ENCODE measurements around the gene RNF41.
"Not testable (repeated sequence)": the region's sequence is repeated elsewhere in the genome, so short reads cannot be mapped to it uniquely, and the experiment has no call there.

Gene RNF41

GRCh38 chr12:56221757-56222530 lies at the start of gene RNF41:
RNF41 (minus strand) TSS chr12:56221922; CDS start chr12:56214047, 7,875 bp downstream.
- DNase-seq = peak; percentile 91

GRCh38 chr12:56271031-56271430 lies 49.3 kb upstream of the RNF41 start:
- DNase-seq = no peak

GRCh38 chr12:56267443-56268071 lies 45.8 kb upstream of the RNF41 start:
- DNase-seq = no peak

GRCh38 chr12:56266693-56267442 lies 45.1 kb upstream of the RNF41 start, which contains the start of gene COQ10A:
COQ10A (plus strand) TSS chr12:56266942; CDS start chr12:56267119, 177 bp downstream.
- DNase-seq = peak; percentile 88

GRCh38 chr12:56266068-56266692 lies 44.5 kb upstream of the RNF41 start:
- not testable (repeated sequence) for DNase-seq

GRCh38 chr12:56262955-56263354 lies 41.2 kb upstream of the RNF41 start:
- DNase-seq = not testable (repeated sequence)

GRCh38 chr12:56261503-56262232 lies 39.9 kb upstream of the RNF41 start:
- no peak for DNase-seq

GRCh38 chr12:56260921-56261320 lies 39.2 kb upstream of the RNF41 start:
- no peak for DNase-seq

- DNase-seq = no peak
Measured at GRCh38 chr12:56260380-56260779, 38.7 kb upstream of the RNF41 start.

- DNase-seq = no peak
Measured at GRCh38 chr12:56258820-56259183, 37.1 kb upstream of the RNF41 start.

GRCh38 chr12:56258068-56258819 lies 36.5 kb upstream of the RNF41 start, which contains the start of gene ANKRD52:
ANKRD52 (minus strand) TSS chr12:56258384; CDS start chr12:56258269, 115 bp downstream.
- peak; percentile 75 for DNase-seq

- no peak for DNase-seq
Measured at GRCh38 chr12:56257491-56258067, 35.9 kb upstream of the RNF41 start.

GRCh38 chr12:56257071-56257470 lies 35.3 kb upstream of the RNF41 start:
- no peak for DNase-seq

GRCh38 chr12:56256326-56256960 lies 34.7 kb upstream of the RNF41 start:
- no peak for DNase-seq

- DNase-seq = no peak
Measured at GRCh38 chr12:56255671-56256070, 33.9 kb upstream of the RNF41 start.

- DNase-seq = no peak
Measured at GRCh38 chr12:56253091-56253490, 31.4 kb upstream of the RNF41 start.

GRCh38 chr12:56252649-56253048 lies 30.9 kb upstream of the RNF41 start:
- DNase-seq = no peak

- DNase-seq = no peak
Measured at GRCh38 chr12:56248711-56249110, 27.0 kb upstream of the RNF41 start.

- no peak for DNase-seq
Measured at GRCh38 chr12:56247923-56248322, 26.2 kb upstream of the RNF41 start.

GRCh38 chr12:56244494-56244893 lies 22.8 kb upstream of the RNF41 start:
- DNase-seq = no peak

GRCh38 chr12:56243731-56244181 lies 22.0 kb upstream of the RNF41 start:
- DNase-seq = no peak

All from activated gamma-delta T cell treated with Interleukin-2 at 50 U/mL for 16 hours (primary cell).